Peyer's patch (tissue), 4 donors: ENCODE measurements around the gene HEXIM1. TPM values are rescaled to one million over a fixed set of nuclear protein-coding genes. Genes with fewer than 3 reads are reported as not detected.
A peak's percentile ranks its signal among the peaks of the same experiment; 100 is the strongest.

Source experiments
- DNase-seq, 3 donors: peaks; one replicate each; pipeline ENCODE4 v3.0.0-alpha.2; 2017 to 2019
- H3K27ac ChIP-seq, 4 donors: fragments of 200-600 bp; sonication (generic); one replicate each; pipeline ENCODE4 v1.5.1; 2016 to 2019
- H3K27me3 ChIP-seq, 2 donors: fragments of 200-600 bp; sonication (generic); one replicate each; pipeline ENCODE4 v1.5.1; 2019
- H3K36me3 ChIP-seq, 3 donors: fragments of 200-600 bp; sonication (generic); one replicate each; pipeline ENCODE4 v1.5.1; 2016 to 2019
- H3K4me1 ChIP-seq, 4 donors: fragments of 200-600 bp; sonication (generic); one replicate each; pipeline ENCODE4 v1.5.1; 2016 to 2019
- H3K4me3 ChIP-seq, 4 donors: fragments of 200-600 bp; sonication (generic); 1 replicate in 3 of 4; 2 replicates in 1 of 4; pipeline ENCODE4 v1.5.1; 2016 to 2019; ENCODE audit warnings: mild to moderate bottlenecking in 1 of 4
- H3K9me3 ChIP-seq, 4 donors: fragments of 200-600 bp; sonication (generic); one replicate each; pipeline ENCODE4 v1.5.1; 2016 to 2019; ENCODE audit warnings: mild to moderate bottlenecking in 1 of 4
- POLR2A ChIP-seq, 2 donors: fragments of 450-650 bp; IDR thresholded peaks; one replicate each; pipeline ENCODE4 v1.5.1; 2017; ENCODE audit warnings: antibody characterized with exemption in 2 of 2, mild to moderate bottlenecking in 2 of 2, moderate library complexity in 2 of 2
- total RNA-seq, 4 donors: library from RNA; depleted of rRNA; stranded (reverse); fragments of >200 nt; gene quantifications; one replicate each; pipeline ENCODE4 v1.1.0, GENCODE V29; 2016
- TF ChIP-seq, protein P1 (sequence below), 6 experiments: fragments of 450-650 bp in 4 of 6; fragments of 200-600 bp in 2 of 6; sonication (generic) in 1 of 6; IDR thresholded peaks; one replicate each; pipeline ENCODE4 v1.5.1; 2017 to 2019; ENCODE audit warnings: antibody characterized with exemption in 6 of 6, mild to moderate bottlenecking in 3 of 6, moderate library complexity in 1 of 6

HEXIM1 gene
- total RNA-seq, 4 donors from 2014 or later, result 24.3 to 41.8 (median 31.7) TPM

- DNase-seq, result no peak
- TF ChIP-seq, protein P1, sequence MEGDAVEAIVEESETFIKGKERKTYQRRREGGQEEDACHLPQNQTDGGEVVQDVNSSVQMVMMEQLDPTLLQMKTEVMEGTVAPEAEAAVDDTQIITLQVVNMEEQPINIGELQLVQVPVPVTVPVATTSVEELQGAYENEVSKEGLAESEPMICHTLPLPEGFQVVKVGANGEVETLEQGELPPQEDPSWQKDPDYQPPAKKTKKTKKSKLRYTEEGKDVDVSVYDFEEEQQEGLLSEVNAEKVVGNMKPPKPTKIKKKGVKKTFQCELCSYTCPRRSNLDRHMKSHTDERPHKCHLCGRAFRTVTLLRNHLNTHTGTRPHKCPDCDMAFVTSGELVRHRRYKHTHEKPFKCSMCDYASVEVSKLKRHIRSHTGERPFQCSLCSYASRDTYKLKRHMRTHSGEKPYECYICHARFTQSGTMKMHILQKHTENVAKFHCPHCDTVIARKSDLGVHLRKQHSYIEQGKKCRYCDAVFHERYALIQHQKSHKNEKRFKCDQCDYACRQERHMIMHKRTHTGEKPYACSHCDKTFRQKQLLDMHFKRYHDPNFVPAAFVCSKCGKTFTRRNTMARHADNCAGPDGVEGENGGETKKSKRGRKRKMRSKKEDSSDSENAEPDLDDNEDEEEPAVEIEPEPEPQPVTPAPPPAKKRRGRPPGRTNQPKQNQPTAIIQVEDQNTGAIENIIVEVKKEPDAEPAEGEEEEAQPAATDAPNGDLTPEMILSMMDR (IDR thresholded peaks at IDR 0.05), result no peak
- TF ChIP-seq POLR2A (IDR thresholded peaks at IDR 0.05), result no peak
- no peaks in the 10 kb centered on the region for H3K36me3 ChIP-seq
- no peak overlapping the region for H3K27ac ChIP-seq
- peaks cover 0 to 23% (median 5%) of the 10 kb centered on the region in 4 donors for H3K4me1 ChIP-seq
- no peaks in the 10 kb centered on the region for H3K27me3 ChIP-seq
- no peaks in the 10 kb centered on the region for H3K9me3 ChIP-seq
- no peak overlapping the region for H3K4me3 ChIP-seq
These were observed 29.3 kb downstream of the HEXIM1 start for GRCh38 chr17:45177563-45177962.

- no peaks in the 10 kb centered on the region for H3K27me3 ChIP-seq
- no peak for DNase-seq
- H3K9me3 ChIP-seq, result no peaks in the 10 kb centered on the region
- H3K27ac ChIP-seq, result no peak overlapping the region
- no peaks in the 10 kb centered on the region for H3K36me3 ChIP-seq
- no peak overlapping the region for H3K4me3 ChIP-seq
- no peaks in the 10 kb centered on the region for H3K4me1 ChIP-seq
- no peak for TF ChIP-seq POLR2A (IDR thresholded peaks at IDR 0.05)
- TF ChIP-seq, protein P1 (IDR thresholded peaks at IDR 0.05), result no peak
These were observed 35.9 kb downstream of the HEXIM1 start for GRCh38 chr17:45184144-45184543.

- no peaks in the 10 kb centered on the region for H3K9me3 ChIP-seq
- H3K4me3 ChIP-seq, result no peak overlapping the region
- H3K4me1 ChIP-seq, result no peaks in the 10 kb centered on the region
- H3K27ac ChIP-seq, result no peak overlapping the region
- TF ChIP-seq POLR2A (IDR thresholded peaks at IDR 0.05), result no peak
- TF ChIP-seq, protein P1 (IDR thresholded peaks at IDR 0.05), result no peak
- H3K36me3 ChIP-seq, result no peaks in the 10 kb centered on the region
- no peaks in the 10 kb centered on the region for H3K27me3 ChIP-seq
- no peak for DNase-seq
These were observed 38.6 kb downstream of the HEXIM1 start for GRCh38 chr17:45186801-45187354.

DNA sequence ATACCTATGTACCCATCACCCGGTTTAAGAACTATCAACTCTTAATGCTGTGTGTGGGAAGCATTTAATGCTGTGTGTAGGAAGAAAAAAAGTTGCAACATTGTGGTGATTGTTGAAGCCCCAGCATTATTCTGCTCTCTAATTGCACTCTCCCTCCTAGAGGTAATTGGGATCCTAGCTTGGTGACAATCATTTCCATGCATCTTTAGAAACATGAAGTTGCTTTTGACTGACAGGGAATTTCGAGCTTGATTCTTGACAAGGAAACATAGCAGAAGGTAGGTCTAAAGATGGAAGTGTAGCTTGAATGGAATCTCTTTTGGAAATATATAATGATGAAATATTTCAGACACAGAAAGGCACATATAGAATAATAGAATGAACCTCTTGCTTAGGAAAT is 40.7 kb downstream of the HEXIM1 start:
- H3K27me3 ChIP-seq, result no peaks in the 10 kb centered on the region
- no peak for TF ChIP-seq POLR2A (IDR thresholded peaks at IDR 0.05)
- TF ChIP-seq, protein P1 (IDR thresholded peaks at IDR 0.05), result no peak
- H3K36me3 ChIP-seq, result no peaks in the 10 kb centered on the region
- no peaks in the 10 kb centered on the region for H3K9me3 ChIP-seq
- DNase-seq, result no peak
- no peaks in the 10 kb centered on the region for H3K4me1 ChIP-seq
- no peak overlapping the region for H3K4me3 ChIP-seq
- no peak overlapping the region for H3K27ac ChIP-seq

DNA sequence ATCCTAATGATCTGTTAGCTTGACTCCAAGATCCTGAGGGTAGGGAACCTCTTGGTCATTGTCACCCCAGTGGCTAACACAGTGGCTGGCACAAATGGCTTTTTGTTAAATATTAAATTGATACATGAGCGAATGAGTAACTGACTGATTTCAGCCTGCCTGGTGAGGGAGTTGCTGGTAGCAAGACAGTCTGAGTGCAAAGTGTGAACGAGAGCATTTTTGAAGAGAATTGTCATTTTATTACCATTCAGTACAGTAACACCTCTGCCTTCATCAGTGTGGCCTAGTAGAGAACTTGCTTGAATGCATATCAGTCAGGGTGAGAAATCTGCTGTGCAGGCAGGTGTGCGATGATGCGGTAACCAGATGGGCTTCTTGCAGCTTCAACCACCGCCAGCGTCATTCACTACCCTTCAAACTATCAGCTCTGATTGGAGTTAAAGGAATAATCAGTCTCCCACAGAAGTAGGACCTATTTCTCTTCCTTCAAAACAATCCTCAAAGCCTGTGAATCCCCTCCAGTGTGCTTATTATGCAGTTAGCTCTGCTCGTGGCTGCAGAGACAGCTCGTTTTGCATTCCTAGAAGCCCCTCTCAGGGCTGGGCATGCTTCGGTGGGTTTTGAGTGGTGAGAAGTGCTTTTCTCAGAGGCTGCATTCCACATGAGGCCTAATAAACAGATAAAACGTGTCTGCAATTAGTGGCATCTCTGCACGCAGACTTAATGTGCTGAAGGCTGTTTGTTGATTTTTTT is 42.4 kb downstream of the HEXIM1 start:
- TF ChIP-seq, protein P1 (IDR thresholded peaks at IDR 0.05), result peak in 1 of 6 experiments; percentile 27
- no peak for TF ChIP-seq POLR2A (IDR thresholded peaks at IDR 0.05)
- no peak for DNase-seq
- Histone ChIP-seq H3K36me3 (no peaks in the 10 kb centered on the region), H3K27me3 (no peaks in the 10 kb centered on the region), H3K4me3 (no peak overlapping the region), H3K9me3 (no peaks in the 10 kb centered on the region), H3K27ac (peak overlapping the region in 1 of 4 donors; percentile 36), H3K4me1 (no peaks in the 10 kb centered on the region)
